HG03039 (cell line): ENCODE data around the gene LATS1.
"Not testable (repeated sequence)": the region's sequence is repeated elsewhere in the genome, so short reads cannot be mapped to it uniquely, and the experiment has no call there.

Source experiments
- ATAC-seq: cut with Tn5 transposase; IDR thresholded peaks from one replicate; pipeline ENCODE4 v1.9.1; 2021; ENCODE audit warnings: mild to moderate bottlenecking, moderate library complexity; ENCODE audit not compliant: unreplicated experiment

LATS1 gene

DNA sequence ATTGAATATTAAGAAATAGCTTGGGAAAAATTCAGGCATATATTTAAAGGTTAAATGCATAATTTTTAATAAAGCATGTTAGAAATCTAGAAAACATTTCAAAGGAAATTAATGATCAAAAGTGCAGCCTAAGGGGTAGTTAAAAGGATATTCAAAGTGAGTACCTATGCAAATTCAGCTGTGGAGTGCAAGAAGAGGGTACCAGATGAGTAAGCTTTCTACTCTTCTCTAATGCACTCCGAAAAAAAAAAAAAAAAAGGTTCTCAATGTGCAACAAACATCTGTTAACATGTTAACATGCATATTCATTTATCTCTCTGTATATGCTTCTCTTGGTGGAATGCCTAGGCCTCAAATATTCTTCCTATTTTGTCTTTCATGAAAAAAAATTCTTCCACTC lies 37.4 kb downstream of the LATS1 start:
- no peak for ATAC-seq

DNA sequence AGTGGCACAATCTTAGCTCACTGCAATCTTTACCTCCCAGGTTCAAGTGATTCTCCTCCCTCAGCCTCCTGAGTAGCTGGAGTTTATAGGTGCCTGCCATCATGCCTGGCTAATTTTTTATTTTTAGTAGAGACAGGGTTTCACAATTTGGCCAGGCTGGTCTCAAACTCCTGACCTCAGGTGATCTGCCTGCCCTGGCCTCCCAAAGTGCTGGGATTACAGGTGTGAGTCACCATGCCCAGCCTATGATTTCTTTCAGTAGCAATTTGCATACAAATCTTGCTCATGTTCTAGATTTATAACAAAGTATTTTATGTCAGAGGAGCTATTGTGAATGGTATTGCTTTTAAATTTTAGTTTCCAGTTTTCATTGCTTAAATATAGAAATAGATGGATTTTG lies 45.6 kb downstream of the LATS1 start:
- not testable (repeated sequence) for ATAC-seq

DNA sequence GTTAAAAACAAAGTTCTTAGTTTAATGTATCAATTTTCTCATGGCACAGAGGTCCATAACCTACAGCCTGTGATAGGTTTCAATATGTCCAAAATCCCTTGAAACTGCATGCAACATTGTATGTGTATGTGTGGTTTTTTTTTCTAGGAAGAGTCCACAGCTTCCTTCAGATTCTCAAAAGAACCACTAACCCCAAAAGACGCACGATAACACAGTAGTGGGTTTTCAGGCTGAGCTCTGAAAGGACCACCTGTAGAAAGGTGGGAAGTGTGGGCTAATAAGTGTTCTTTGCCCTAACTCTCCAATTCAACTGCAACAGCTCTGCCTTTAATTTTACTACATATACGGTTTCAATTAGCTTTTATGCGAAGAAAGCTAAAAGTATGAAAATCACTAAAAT lies 57.9 kb downstream of the LATS1 start:
- no peak for ATAC-seq

DNA sequence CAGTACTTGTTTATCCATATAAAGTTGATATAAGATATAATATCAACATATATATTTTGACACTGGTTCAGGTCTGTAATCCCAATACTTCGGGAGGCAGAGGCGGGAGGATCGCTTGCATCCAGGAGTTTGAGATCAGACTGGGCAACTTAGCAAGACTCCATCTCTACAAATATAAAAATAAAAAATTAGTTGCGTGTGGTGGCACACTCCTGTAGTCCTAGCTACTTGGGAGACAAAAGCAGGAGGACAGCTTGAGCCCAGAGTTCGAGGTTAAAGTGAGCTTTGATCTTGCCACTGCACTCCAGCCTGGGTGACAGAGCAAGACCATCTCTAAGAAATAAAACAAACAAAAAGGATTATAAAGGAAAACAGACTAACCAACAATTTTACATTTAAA lies 60.5 kb downstream of the LATS1 start:
- ATAC-seq, result no peak

DNA sequence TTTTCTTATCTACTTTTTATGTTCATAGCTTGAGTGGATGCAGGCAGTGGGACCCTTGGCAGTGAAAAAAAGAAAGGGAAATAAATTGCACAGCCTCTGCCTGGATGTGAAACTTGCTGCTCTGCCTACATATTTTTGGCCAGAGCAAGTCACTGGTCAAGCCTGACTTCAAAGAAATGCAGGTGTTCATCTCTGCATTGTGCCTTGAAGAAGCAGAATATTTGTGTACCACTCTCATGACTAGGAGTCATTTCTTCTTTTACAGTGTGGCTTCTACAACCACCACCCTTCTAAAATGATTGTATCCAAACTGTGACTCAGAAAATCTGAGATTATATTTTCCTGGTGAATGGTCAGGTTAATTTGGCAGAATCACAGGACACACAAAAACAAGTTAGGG lies 66.8 kb downstream of the LATS1 start:
- no peak for ATAC-seq

DNA sequence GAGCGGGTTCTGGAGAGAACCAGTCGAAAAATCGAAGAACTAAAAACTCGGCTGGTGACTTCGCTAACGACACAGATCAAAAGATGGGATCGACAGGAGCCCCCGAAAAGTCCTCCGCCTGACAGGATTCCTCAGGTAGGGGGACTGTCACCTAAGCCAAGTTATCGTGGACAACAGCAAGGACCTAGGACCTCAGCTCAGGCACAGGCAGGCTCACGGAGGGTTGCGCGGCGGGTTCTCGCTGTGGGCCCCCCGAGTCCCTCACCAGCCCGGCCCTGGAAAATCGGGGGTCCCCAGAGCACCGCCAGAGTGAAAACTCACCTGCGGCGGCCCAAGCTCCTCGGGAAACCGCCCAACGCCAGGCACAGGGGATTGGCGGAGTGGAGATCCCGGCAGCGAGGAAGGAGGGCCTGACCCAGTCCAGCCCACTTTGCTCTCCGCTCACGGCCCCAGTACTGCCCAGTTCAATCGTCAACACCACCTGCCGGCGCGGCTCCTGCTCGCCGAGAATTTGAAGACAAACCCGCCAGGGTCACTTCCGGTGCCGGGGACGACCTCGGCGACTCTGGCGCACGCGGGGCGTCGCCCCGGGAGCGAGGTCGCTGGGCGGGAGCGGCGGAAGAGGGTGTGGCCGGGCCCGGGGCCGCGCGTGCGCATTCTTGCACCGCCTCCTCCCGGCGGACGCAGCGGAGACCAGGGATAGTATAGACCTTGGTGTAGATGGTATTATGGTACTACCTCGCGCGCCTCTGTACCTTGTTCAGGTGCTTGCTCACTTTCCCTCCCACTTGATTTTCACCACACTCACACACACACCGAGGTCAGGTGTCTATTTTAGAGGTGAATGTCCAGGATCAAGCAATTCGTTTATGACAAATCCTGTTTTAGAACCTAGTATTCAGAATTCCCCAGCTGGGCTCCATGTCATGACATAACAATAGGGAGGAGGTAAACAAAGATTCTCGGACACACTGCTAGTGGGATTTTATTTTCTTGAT lies 69.5 kb downstream of the LATS1 start, which contains the start of gene KATNA1:
KATNA1 (minus strand) TSS at position 567 of the 998 bp plus-strand sequence. CDS start 10,167 bp downstream, outside the sequence.
- ATAC-seq, result peak; percentile 84

DNA sequence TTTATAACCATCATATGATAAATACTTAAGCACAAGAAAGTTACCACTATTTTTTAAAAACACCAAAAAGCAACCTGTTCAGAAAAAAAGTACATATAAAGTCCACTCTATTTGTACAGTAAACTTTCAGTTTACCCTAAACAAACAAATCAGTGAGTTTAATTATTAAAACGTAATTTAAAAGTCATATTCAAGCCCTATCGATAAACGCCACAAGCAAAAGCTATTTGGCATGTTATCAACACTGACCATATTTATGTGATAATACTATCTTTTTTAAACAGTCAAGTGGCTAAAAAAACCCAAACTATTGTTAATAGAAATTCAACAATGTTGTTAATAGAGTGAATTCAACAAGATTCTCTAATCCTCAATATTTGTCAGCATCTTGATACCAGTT lies 71.3 kb downstream of the LATS1 start:
- no peak for ATAC-seq

DNA sequence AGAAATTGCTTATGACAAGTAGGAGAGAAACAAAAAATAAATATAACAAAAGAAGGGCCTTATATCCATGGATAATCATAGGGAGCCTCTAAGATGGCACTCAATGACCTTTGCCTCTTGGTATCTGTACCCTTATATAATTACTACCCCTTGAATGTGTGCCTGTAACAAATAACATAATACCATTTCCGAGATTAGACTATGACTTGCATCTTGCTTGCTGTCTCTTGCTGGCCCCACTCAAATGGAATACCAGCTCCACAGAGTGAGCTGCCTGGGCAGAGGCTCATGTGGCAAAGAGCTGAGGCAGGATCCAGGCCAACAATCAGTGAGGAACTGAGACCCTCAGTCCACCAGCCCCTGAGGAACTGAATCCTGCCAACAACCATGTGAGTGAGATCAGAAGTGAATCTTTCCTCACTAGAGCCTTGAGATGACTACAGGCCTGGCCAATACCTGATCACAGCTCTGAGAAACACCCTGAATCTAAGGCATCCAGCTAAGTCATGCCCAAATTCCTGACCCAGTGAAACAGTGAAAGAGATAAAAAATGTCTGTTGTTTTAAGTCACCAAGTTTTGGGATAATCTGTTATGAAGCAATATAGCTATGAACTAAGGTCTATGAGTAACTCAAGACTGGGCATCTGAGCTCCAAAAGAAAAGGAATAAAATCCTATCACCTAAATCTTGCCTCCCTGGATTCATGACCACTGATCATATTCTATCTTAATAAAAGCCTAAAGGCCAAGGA lies 74.9 kb downstream of the LATS1 start:
- ATAC-seq, result no peak

DNA sequence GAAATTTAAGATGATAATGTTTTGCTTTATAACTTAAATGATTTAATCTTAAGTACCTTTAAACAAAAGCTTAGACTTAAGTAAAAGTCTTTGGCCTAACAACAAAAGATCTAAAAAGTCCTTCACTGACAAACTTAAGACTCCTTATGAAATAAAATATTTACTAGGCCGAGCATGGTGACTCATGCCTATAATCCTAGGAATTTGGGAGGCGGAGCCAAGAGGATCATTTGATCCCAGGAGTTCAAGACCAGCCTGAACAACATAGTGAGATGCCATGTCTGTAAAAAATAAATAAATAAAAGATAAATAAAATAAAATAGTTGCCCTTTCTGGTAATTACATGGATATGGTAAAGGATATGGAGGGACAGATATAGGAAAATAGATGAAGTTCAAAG lies 81.8 kb downstream of the LATS1 start:
- ATAC-seq, result no peak

DNA sequence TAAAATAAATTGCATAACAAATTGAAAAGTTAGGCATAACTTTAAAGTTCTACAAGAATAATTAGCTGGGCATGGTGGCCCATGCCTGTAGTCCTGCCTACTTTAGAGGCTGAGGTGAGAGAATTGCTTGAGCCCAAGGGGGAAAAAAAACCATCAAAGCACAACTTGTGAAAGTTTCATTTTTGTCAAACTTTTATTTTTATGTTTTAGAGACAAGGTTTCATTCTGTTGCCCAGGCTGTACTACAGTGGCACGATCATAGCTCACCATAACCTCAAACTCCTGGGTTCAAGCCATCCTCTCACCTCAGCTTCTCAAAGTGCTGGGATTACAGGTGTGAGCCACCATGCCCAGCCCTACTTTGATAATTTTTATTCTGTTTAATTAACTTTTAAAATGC lies 83.6 kb downstream of the LATS1 start:
- no peak for ATAC-seq

DNA sequence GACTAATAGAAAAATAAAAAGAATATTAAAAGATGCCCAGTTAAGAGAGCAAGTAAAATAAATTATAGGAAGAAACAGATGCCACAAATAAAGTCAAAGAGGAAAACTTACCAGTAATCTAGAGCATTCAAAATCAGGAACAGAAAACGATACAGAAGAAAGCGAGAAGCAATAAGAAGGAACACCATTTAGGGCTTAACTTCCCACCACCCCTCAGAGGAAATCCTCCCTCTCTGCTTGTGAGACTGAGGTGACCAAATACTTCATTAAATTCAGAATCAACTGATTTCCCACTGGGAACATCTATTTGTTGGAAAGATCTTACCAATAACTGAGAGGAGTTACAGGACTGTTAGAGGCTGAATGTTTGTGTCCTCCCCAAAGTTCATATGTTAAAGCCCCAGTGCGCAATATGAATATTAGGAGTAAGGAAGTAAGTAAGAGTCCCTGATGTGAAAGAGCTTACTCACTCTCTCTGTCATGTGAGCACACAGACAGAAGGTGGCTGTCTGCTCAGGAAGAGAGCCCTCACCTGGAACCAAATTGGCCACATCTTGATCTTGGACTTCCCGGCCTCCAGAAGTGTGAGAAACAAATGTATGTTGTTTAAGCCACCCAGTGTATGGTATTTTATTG lies 88.9 kb downstream of the LATS1 start:
- peak; percentile 80 for ATAC-seq

DNA sequence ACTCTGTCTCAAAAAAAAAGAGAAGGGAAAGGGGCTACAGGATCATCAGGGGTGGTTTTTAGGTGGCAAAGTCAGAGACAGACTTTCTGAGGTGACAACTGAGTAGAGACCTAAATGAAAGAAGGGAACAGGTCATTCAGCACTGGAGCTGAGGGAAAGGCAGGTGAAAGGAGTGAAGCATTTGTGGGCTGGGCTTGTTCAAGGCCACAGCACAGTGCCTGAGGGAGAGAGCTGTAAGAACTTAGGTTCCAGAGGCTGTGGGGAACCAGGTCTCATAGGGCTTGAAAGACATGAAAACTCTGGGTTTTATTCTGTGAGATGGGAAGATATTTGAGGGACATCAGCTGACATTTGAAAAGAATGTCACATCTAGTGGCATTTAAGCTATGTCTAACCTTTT lies 90.2 kb downstream of the LATS1 start:
- ATAC-seq, result no peak

DNA sequence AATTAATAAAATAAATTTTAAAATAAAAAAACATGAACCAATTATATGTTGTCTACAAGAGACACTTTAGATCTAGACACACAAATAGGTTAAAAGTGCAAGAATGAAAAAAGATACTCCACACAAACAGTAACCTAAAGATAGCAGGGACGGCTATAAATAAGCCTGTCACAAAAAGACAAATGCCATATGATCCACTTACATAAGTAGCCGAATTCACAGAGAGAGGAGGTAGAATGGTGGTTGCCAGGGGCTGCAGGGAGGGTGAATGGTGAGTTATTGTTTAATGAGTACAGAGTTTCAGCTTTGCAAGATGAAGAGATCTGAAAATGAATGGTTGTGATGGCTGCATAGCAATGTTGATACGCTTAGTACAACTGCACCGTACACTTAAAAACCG lies 102.1 kb downstream of the LATS1 start:
- ATAC-seq, result no peak

DNA sequence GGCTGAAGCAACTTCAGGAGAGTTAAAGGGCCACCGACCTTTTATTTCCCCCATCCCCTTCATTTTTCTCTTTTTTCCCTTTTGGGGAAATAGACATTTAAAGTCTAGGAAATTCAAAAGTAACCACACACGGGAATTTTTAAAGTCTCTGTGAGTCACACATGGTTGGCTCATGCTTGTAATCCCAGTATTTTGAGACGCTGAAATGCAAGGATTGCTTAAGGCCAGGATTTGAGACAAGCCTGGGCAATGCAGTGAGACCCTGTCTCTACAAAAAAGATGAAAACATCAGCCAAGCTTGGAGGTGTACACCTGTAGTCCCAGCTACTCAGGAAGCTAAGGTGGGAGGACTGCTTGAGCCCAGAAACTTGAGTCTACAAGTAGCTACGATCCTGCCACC lies 103.6 kb downstream of the LATS1 start:
- ATAC-seq, result no peak

DNA sequence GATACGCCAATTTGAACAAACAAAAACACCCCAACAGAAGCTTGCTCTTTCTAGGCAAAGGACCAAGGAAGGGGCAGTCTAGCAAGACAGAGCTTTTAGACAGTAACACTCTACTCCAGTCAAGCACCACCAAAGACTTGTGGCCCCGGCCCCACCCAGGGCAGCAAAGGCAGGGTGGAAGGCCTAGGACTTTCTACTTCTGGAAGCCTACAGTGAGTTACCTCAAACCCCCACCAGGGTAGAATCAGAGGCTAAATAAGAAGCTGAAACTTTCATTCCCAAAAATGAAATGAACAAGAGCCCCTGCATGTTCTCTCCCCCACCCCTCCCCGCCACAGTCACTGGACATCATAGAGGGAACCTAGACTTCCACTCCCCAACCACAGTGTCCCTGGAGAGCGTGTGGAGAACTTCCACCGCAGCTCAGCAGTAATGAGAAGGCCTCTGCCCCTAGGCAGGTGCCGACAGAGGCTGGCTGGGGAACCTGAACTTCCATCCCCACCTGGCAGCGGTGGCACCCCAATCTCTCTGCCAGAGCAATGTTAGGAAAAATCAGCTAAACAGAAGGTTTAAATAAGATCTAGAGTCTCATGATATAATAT lies 109.4 kb downstream of the LATS1 start:
- ATAC-seq, result no peak
